Stomach smooth muscle (tissue), 2 donors: ENCODE results near the gene MMP12.

ENCODE experiments used
- H3K27ac ChIP-seq: one replicate; pipeline ENCODE4 v1.7.0; 2013; ENCODE audit warnings: mild to moderate bottlenecking, low read length, inconsistent platforms
- H3K27me3 ChIP-seq, 2 donors: one replicate each; pipeline ENCODE4 v1.7.0; 2013; ENCODE audit warnings: low read length in 2 of 2; ENCODE audit not compliant: insufficient read depth in 2 of 2, control insufficient read depth in 1 of 2
- H3K36me3 ChIP-seq, 2 donors: one replicate each; pipeline ENCODE4 v1.7.0; 2013; ENCODE audit warnings: low read length in 2 of 2; ENCODE audit not compliant: control insufficient read depth in 2 of 2, insufficient read depth in 2 of 2
- H3K4me1 ChIP-seq: one replicate; pipeline ENCODE4 v1.7.0; 2013; ENCODE audit warnings: low read length; ENCODE audit not compliant: control insufficient read depth, insufficient read depth
- H3K4me3 ChIP-seq, 2 donors: one replicate each; pipeline ENCODE4 v1.7.0; 2013; ENCODE audit warnings: low read length in 2 of 2
- H3K9ac ChIP-seq, 2 donors: one replicate each; pipeline ENCODE4 v1.7.0; 2013; ENCODE audit warnings: low read length in 2 of 2, mild to moderate bottlenecking in 1 of 2
- H3K9me3 ChIP-seq, 2 donors: one replicate each; pipeline ENCODE4 v1.7.0; 2013; ENCODE audit warnings: low read length in 2 of 2; ENCODE audit not compliant: control insufficient read depth in 2 of 2
- donor health status: healthy.
- donor health status: Pancreatic carcinoma.

Gene MMP12

DNA sequence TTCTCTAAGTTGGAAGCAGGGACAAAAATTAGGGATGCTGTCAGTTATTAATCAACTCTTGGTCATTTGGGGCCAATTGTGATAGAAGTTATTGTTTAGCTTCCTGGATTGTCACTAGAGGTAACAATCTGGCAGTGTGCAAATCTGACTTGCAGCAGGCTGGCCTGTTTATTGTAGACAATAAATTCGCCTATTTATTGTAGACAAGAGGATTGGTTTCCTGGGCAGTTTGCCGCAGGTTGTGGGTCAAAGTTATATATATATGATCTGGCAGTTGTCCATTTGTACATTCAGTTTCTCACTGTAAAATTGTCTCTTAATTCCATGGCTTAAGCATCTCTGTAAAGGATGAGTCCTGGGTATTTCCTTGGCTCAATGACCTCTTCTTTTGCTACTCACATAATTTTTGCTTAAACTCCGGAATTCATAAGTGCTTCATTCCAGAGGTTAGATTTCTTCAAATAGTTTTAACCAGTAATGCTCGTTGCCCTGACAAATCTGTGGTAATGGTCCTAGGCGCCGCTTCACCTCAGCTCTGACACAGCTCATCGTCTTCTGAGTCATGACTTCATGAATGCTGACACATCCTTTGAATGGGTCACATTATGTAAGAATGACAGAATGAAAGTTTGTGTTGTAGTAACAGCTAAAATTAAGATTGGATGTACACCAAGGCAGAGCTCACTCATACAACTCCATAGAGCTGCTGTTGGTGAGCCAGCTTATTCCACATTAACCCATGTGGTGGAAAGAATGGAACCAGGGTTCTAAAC, 23.6 kb downstream of the MMP12 start:
- Histone ChIP-seq H3K36me3 (no peaks in the 10 kb centered on the region), H3K27ac (no peak overlapping the region), H3K4me3 (no peak overlapping the region), H3K9ac (no peak overlapping the region), H3K4me1 (no peaks in the 10 kb centered on the region), H3K27me3 (no peaks in the 10 kb centered on the region), H3K9me3 (no peaks in the 10 kb centered on the region)

GRCh38 chr11:102849311-102849710, 25.5 kb downstream of the MMP12 start:
- H3K36me3 ChIP-seq = no peaks in the 10 kb centered on the region
- H3K27me3 ChIP-seq = no peaks in the 10 kb centered on the region
- no peak overlapping the region for H3K9ac ChIP-seq
- no peak overlapping the region for H3K27ac ChIP-seq
- H3K4me1 ChIP-seq = no peaks in the 10 kb centered on the region
- H3K4me3 ChIP-seq = no peak overlapping the region
- no peaks in the 10 kb centered on the region for H3K9me3 ChIP-seq

- Histone ChIP-seq H3K27me3 (no peaks in the 10 kb centered on the region), H3K9me3 (no peaks in the 10 kb centered on the region), H3K36me3 (no peaks in the 10 kb centered on the region), H3K4me1 (no peaks in the 10 kb centered on the region), H3K4me3 (no peak overlapping the region), H3K27ac (no peak overlapping the region), H3K9ac (no peak overlapping the region)
Observed at GRCh38 chr11:102846292-102846691, 28.5 kb downstream of the MMP12 start.

DNA sequence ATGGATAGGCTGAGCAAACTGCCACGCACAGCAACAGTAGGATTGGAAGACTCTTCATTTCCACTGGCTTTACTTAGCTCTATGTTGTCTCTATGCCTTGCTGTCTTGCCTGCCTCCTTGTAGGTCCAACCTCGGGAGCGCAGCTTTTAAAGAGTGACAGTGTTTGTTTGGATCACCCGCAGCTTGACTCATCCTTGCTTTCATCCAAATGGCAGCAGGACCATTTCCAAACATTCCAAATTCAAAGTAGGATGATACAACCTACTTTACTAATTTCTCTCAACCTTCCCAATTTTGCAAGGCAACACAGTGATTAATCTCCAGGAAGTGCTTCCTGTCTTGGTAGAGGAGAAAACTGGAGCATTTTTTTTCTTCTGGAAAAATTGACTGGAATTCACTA, 31.3 kb downstream of the MMP12 start, which contains the start of gene MMP3:
MMP3 (minus strand) TSS at position 121 of the 400 bp plus-strand sequence; CDS start at position 58, 63 bp downstream.
- Histone ChIP-seq H3K27me3 (no peaks in the 10 kb centered on the region), H3K4me1 (no peaks in the 10 kb centered on the region), H3K36me3 (no peaks in the 10 kb centered on the region), H3K9ac (no peak within 1 kb of the TSS), H3K9me3 (no peaks in the 10 kb centered on the region), H3K4me3 (no peak within 1 kb of the TSS), H3K27ac (no peak within 1 kb of the TSS)

- Histone ChIP-seq H3K4me1 (no peaks in the 10 kb centered on the region), H3K9me3 (no peaks in the 10 kb centered on the region), H3K4me3 (no peak overlapping the region), H3K36me3 (no peaks in the 10 kb centered on the region), H3K27me3 (no peaks in the 10 kb centered on the region), H3K9ac (no peak overlapping the region), H3K27ac (no peak overlapping the region)
Observed at GRCh38 chr11:102842930-102843329, 31.9 kb downstream of the MMP12 start.

DNA sequence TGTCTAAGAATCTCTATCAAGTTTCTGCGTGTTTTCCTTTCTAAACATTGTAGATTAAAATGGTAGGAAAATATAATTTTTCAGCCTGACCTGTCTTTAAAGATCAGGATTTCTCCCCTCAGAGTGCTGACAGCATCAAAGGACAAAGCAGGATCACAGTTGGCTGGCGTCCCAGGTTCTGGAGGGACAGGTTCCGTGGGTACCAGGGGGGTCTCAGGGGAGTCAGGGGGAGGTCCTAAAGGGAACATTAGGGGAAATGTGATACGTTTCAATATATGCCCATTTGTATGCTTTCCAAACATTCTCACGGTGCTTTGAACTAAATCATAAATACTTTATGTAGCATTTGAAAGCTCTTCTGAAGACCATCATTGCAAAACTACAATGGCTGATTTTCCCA, 34.8 kb downstream of the MMP12 start:
- no peaks in the 10 kb centered on the region for H3K9me3 ChIP-seq
- H3K9ac ChIP-seq = no peak overlapping the region
- H3K27ac ChIP-seq = no peak overlapping the region
- no peaks in the 10 kb centered on the region for H3K36me3 ChIP-seq
- peaks cover 3% of the 10 kb centered on the region for H3K4me1 ChIP-seq
- no peak overlapping the region for H3K4me3 ChIP-seq
- no peaks in the 10 kb centered on the region for H3K27me3 ChIP-seq

GRCh38 chr11:102837646-102838045, 37.1 kb downstream of the MMP12 start:
- H3K36me3 ChIP-seq = no peaks in the 10 kb centered on the region
- H3K27me3 ChIP-seq = no peaks in the 10 kb centered on the region
- H3K4me3 ChIP-seq = no peak overlapping the region
- H3K27ac ChIP-seq = no peak overlapping the region
- H3K9ac ChIP-seq = no peak overlapping the region
- no peaks in the 10 kb centered on the region for H3K9me3 ChIP-seq
- peaks cover 3% of the 10 kb centered on the region for H3K4me1 ChIP-seq

DNA sequence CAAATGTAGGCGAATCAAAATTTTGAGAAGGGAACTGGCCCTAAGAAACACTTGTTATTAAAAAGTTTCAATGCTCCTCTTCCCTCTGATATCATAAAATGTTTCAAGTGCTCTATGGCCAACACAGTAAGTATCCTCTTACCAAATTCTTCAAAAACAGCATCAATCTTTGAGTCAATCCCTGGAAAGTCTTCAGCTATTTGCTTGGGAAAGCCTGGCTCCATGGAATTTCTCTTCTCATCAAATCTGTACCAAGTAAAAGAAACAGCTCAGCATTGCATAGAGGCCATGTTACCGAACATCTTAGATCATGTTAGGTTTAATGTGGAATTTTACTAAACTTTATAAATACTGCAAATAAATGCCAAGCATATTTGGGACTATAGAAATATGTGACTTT, 37.6 kb downstream of the MMP12 start:
- Histone ChIP-seq H3K4me3 (no peak overlapping the region), H3K9me3 (no peaks in the 10 kb centered on the region), H3K4me1 (peaks cover 3% of the 10 kb centered on the region), H3K27ac (no peak overlapping the region), H3K36me3 (no peaks in the 10 kb centered on the region), H3K9ac (no peak overlapping the region), H3K27me3 (no peaks in the 10 kb centered on the region)

DNA sequence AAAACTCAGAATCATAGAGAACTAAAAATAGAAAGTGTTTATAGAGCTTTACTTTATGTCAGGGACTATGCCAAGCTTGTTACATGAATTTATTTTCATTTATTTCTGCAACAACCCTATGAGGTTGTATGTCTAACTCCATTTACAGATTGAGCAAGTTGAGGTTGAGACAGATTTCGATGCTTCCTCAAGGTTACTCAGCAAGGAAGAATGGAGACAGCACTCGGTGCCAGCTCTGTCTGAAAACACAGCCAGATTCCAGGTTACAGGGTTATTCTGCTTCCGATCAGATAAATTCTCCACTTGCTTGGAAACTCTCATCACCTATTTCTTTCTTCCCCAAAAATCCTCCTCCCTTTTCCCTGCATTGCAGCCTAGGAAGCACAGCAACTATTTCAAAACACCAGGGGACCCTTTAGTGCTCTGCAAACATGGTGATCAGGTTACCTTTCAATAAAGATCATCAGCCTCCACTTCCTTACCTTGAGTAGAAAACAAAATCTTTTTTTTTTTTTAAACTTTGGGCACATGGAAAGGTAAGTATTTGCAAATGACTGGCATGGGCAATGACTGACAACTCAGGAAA, 38.4 kb downstream of the MMP12 start:
- Histone ChIP-seq H3K9me3 (no peaks in the 10 kb centered on the region), H3K4me1 (peaks cover 3% of the 10 kb centered on the region), H3K27ac (no peak overlapping the region)

DNA sequence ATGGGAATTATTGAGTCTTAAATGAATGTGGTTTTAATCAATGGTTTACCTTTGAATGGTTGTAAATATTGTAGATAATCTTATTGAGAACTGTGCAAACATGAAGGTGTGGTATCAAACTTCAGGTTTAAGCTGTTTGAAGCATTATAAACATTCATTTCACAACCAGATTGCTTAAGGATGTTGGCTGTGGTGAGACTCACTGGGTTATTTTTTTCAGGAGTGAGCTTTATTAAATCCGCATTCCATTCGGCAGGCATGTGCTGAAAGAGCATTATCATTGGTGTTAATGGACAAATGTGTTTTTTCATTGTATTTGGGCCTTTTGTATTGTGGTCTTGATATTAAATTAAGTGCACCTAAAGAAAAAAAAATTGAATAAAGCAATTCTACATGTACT, 41.1 kb downstream of the MMP12 start:
- Histone ChIP-seq H3K4me3 (no peak overlapping the region), H3K27ac (no peak overlapping the region)

More for the DNA sequence above, 38.4 kb downstream of the MMP12 start:
- Histone ChIP-seq H3K9ac (no peak overlapping the region), H3K27me3 (no peaks in the 10 kb centered on the region), H3K36me3 (no peaks in the 10 kb centered on the region), H3K4me3 (no peak overlapping the region)

DNA sequence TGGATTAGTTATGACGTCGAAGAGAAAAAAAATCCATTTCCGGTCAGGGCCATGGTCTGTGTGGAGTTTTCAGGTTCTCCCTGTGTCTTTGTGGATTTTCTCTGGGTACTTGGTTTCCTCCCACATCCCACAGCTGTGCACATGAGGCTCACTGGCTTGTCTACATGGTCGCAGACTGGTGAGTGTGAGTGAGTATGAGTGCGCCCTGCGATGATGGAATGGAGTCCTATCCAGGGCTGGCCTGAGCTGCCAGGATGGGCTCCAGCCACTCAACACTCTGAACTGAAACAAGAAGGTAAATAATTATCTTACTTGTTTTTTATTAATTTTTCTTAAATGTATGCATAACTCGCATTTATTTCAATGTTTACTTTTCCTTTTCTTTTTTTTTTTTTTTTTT, 42.2 kb downstream of the MMP12 start:
- no peaks in the 10 kb centered on the region for H3K27me3 ChIP-seq
- no peak overlapping the region for H3K27ac ChIP-seq
- no peaks in the 10 kb centered on the region for H3K36me3 ChIP-seq
- peaks cover 3% of the 10 kb centered on the region for H3K4me1 ChIP-seq
- H3K9me3 ChIP-seq = no peaks in the 10 kb centered on the region
- no peak overlapping the region for H3K9ac ChIP-seq
- peak overlapping the region in 1 of 2 donors; percentile 1 for H3K4me3 ChIP-seq

More for the DNA sequence above, 41.1 kb downstream of the MMP12 start:
- H3K27me3 ChIP-seq = no peaks in the 10 kb centered on the region
- no peaks in the 10 kb centered on the region for H3K36me3 ChIP-seq
- H3K9me3 ChIP-seq = no peaks in the 10 kb centered on the region
- peaks cover 3% of the 10 kb centered on the region for H3K4me1 ChIP-seq
- no peak overlapping the region for H3K9ac ChIP-seq
